Frontal cortex (tissue), 4 donors: ENCODE data around the gene PCDHB2. TPM values are rescaled to one million over a fixed set of nuclear protein-coding genes. Genes with fewer than 3 reads are reported as not detected.
"Not testable (repeated sequence)": the region's sequence is repeated elsewhere in the genome, so short reads cannot be mapped to it uniquely, and the experiment has no call there.

Experiments
- DNase-seq, 2 donors: peaks; one replicate each; pipeline ENCODE4 v3.0.0; 2012; ENCODE audit warnings: low spot score in 2 of 2
- FAIRE-seq: peaks from 2 replicates; lab custom pipeline; 2012; peaks lifted over from hg19 to GRCh38; lab: Jason Lieb, UNC
- total RNA-seq: library from RNA; depleted of rRNA; stranded (reverse); fragments of >200 nt; gene quantifications from one replicate; pipeline ENCODE4 v1.2.3, GENCODE V29; 2014
- donor health status: control.
- donor health status: control.
- donor health status: control.

The PCDHB2 gene
- total RNA-seq, 1 donor from 2014 or later: 13.0 TPM

- FAIRE-seq: no peak
- DNase-seq: no peak
Observed at GRCh38 chr5:141135030-141135717, 40.8 kb downstream of the PCDHB2 start, which contains the start of gene PCDHB5. Gene PCDHB5 (plus strand): TSS chr5:141135206. CDS start chr5:141135435, 229 bp downstream.

- DNase-seq (no peak), FAIRE-seq (no peak)
Observed at GRCh38 chr5:141135718-141136266, 41.4 kb downstream of the PCDHB2 start.

- not testable (repeated sequence) for DNase-seq, FAIRE-seq
Observed at GRCh38 chr5:141137346-141137745, 42.9 kb downstream of the PCDHB2 start.

Other genes with a start within 250 kb of the PCDHB2 start
- gene PCDHA9, start 246.2 kb upstream of the PCDHB2 start, total RNA-seq: 9.8 TPM
- 10.6 TPM for gene PCDHA10, start 238.7 kb upstream of the PCDHB2 start, total RNA-seq
- 29.3 TPM for gene PCDHA11, start 225.7 kb upstream of the PCDHB2 start, total RNA-seq
- gene PCDHA12, start 219.3 kb upstream of the PCDHB2 start, total RNA-seq: 11.0 TPM
- 13.5 TPM for gene PCDHA13, start 212.5 kb upstream of the PCDHB2 start, total RNA-seq
- gene PCDHAC1, start 168.3 kb upstream of the PCDHB2 start, total RNA-seq: 76.2 TPM
- 29.8 TPM for gene PCDHAC2, start 128.1 kb upstream of the PCDHB2 start, total RNA-seq
- 0.82 TPM for gene PCDHB1, start 43.2 kb upstream of the PCDHB2 start, total RNA-seq
- 11.0 TPM for gene PCDHB3, start 5.9 kb downstream of the PCDHB2 start, total RNA-seq
- 4.5 TPM for gene PCDHB4, start 27.2 kb downstream of the PCDHB2 start, total RNA-seq
- gene PCDHB5, start 40.6 kb downstream of the PCDHB2 start, total RNA-seq: 7.3 TPM
- gene PCDHB6, start 55.4 kb downstream of the PCDHB2 start, total RNA-seq: 3.3 TPM
- 9.8 TPM for gene PCDHB7, start 78.0 kb downstream of the PCDHB2 start, total RNA-seq
- gene PCDHB8, start 83.2 kb downstream of the PCDHB2 start, total RNA-seq: 7.7 TPM
- gene PCDHB16, start 87.8 kb downstream of the PCDHB2 start, total RNA-seq: 5.3 TPM
- gene PCDHB9, start 92.5 kb downstream of the PCDHB2 start, total RNA-seq: 4.9 TPM
- 13.9 TPM for gene PCDHB10, start 97.7 kb downstream of the PCDHB2 start, total RNA-seq
- gene PCDHB11, start 105.0 kb downstream of the PCDHB2 start, total RNA-seq: 13.0 TPM
- 12.6 TPM for gene PCDHB12, start 114.1 kb downstream of the PCDHB2 start, total RNA-seq
- 6.1 TPM for gene PCDHB13, start 119.3 kb downstream of the PCDHB2 start, total RNA-seq
- 12.6 TPM for gene PCDHB14, start 128.7 kb downstream of the PCDHB2 start, total RNA-seq
- gene PCDHB15, start 150.8 kb downstream of the PCDHB2 start, total RNA-seq: 18.3 TPM
- gene SLC25A2, start 209.4 kb downstream of the PCDHB2 start, total RNA-seq: not detected
- 119 TPM for gene TAF7, start 226.2 kb downstream of the PCDHB2 start, total RNA-seq
- 3.3 TPM for gene PCDHGA1, start 235.9 kb downstream of the PCDHB2 start, total RNA-seq
- 4.5 TPM for gene PCDHGA2, start 244.1 kb downstream of the PCDHB2 start, total RNA-seq
- gene PCDHGA3, start 249.2 kb downstream of the PCDHB2 start, total RNA-seq: 4.1 TPM